Measurements from ENCODE around the gene PUS1.
A peak's percentile ranks its signal among the peaks of the same experiment; 100 is the strongest.
"Not testable (repeated sequence)": the region's sequence is repeated elsewhere in the genome, so short reads cannot be mapped to it uniquely, and the experiment has no call there.

PUS1 gene

DNA sequence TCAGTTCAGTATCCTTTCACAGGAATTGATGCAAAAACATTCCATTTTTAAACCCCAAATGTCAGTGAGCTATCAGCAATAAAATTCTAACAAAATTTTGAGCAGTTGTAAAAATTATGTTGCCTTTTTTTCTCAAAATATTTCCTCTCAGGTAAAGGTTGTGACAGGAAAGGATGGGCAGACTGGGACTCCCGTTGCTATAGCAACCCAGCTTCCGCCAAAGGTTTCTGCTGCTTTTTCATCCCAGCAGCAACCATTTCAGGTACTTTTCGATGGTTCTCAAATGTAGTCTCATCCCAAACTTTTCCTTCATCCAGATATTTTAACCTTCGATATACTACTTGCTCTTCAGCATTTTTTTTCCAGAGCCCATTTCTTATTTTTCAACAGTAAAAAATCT is 34.3 kb downstream of the PUS1 start:
- DNase-seq: no peak

DNA sequence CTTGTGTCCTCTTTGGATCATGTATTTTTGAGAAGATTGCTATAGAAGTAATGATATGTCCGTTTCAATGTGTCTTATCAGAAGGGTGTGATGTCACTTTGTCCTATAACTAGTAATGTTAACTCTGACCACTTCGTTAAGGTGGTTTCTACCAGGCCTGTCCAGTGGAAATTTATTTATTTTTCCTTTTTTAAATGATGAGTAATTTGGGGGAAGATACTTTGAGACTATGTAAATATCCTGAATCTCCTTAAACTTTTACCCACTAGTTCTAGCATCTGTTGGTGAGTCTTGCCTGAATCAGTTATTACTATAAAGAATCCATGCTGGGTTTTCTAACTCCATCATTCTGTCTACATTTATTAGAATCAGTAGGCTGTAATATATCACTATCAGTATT is 36.0 kb downstream of the PUS1 start:
- DNase-seq: peak; percentile 36

DNA sequence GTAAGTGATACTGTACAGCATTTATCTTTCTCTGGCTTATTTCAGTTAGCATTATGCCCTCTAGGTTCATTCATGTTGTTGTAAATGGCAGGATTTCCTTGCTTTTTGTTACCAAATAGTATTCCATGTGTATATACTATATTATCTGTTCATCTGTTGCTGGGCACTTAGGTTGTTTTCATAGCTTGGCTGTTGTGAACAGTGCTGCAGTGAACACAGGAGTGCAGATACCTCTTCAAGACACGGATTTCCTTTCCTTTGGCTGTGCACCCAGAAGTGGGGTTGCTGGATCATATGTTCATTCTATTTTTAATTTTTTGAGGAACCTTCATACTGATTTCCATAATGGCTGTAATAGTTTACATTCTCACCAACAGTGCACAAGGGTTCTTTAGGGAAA is 42.1 kb downstream of the PUS1 start:
- no peak for DNase-seq

DNA sequence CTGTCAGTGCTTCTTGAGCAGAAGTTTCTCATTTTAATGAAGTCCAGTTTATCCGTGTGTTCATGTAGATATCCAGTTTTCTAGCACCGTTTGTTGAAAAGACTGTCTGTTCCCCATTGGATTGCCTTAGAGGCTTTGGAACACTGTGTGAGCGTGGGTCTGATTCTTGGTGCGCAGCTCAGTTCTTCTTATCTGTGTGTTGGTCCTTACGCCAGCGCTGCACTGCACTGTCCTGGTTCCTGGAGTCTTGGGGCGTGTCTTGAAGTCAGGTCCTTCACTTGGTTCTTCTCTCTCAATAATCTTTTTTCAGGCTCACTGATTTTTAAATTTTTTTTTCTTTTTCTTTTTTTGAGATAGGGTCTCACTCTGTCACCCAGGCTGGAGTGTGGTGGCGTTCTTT is 46.2 kb downstream of the PUS1 start:
- no peak for DNase-seq

DNA sequence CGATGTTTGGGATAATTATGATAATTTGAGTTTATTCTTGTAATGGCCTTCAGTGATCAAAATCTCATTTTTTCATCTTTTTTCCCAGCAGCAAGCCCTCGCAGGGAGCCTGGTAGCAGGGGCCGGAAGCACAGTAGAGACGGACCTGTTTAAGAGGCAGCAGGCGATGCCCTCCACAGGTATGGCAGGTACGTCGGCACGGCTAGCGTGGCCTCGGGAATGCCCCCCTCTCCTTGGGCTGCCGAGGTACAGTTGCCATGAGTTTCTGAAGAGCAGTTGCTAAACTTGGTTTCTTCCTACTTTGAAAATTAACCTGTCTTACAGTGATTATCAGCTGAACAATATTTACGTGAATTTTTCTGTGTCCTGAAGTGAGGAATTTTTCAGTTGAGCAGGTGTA is 50.5 kb downstream of the PUS1 start:
- no peak for DNase-seq

DNA sequence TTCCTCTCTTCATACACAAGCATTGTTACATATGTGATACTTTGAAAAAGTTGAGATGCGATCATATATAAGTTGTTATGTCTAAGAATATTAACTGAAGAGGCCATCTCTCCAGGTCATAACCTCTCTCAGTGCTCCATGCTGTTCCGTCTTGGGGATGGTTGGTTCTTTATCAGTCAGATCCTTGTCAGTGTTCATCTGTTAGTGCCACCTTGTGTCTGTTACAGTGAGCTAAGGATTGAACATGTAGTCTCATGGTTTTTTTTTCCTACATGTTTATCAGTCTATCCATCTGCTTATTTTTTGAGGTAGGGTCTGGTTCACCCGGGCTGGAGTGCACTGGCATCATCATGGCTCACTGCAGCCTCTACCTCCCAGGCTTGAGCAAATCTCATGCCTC is 51.2 kb downstream of the PUS1 start:
- no peak for DNase-seq

DNA sequence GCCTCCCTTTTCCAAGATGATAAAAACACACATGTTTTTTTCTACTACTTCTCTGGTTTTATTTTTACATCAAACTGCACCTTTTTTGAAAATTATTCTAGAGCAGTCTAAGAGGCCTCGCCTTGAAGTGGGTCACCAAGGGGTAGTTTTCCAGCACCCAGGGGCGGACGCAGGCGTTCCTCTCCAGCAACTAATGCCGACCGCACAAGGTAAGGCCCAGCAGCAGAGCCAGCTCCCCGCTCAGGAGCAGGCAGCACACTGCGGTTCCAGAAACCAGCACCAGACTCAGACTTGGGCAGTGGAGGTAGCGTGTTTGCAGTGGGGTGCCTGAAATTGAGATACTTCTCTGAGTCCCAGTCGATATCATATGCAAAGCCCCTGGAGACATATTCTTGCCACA is 52.3 kb downstream of the PUS1 start:
- no peak for DNase-seq

DNA sequence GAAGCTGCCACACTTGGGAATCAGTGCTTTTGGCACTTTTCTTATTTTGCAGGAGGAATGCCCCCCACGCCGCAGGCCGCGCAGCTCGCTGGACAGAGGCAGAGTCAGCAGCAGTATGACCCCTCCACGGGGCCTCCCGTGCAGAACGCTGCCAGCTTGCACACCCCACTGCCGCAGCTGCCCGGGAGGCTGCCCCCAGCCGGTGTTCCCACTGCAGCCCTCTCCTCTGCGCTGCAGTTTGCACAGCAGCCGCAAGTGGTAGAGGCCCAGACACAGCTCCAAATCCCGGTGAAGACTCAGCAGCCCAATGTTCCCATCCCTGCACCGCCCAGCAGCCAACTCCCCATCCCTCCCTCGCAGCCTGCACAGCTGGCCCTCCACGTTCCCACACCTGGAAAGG is 53.0 kb downstream of the PUS1 start:
- DNase-seq: no peak

DNA sequence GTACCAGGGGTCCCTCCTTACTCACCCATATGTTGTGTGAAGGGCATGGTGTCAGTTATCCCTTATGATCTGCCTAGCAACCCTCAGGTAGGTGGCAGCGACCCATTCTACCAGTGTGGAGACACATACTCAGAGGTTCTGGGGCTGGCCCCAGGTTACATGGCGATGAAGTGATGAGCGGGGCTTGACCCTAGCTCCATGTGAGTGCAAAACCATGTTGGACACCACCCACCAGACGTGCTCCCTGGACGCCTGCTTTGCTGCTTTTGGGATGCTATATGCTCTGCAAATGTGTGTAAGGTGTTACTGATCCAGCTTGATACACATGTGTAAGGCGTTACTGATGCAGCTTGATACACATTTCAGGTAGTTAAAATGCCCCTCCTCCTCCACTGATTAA is 54.0 kb downstream of the PUS1 start:
- no peak for DNase-seq

DNA sequence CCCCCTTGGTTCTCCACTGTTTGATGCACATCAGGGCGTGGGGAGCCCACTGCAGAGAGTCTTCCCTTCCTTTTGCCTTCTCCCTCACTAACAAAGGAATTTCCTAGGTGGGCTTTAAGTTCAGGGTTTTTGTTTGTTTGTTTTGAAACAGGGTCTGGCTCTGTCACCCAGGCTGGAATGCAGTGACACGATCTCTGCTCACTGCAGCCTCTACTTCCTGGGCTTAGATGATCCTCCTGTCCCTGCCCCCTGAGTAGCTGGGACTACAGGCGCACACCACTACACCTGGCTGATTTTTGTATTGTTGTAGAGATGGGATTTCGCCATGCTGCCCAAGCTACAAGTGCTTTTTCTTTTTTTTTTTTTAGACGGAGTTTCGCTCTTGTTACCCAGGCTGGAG is 54.5 kb downstream of the PUS1 start:
- DNase-seq: no peak

DNA sequence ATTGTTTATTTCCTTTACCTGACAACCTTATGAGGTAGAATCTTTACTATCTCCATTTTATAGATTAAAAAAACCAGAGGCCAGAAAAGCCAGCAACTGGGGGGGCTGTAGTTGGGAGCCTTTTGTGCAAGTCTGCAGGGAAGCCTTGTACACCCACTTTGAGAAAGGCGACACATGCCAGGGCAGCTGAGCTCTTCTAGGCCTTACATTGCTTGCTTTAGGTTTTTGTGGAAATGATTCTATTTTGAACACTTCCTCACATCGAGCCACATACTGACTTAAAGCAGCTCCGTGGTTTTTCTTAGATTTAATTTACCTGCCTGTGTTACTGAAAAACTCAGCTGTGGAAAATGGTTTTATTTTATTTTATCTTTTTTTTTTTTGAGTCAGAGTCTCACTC is 55.3 kb downstream of the PUS1 start:
- no peak for DNase-seq

DNA sequence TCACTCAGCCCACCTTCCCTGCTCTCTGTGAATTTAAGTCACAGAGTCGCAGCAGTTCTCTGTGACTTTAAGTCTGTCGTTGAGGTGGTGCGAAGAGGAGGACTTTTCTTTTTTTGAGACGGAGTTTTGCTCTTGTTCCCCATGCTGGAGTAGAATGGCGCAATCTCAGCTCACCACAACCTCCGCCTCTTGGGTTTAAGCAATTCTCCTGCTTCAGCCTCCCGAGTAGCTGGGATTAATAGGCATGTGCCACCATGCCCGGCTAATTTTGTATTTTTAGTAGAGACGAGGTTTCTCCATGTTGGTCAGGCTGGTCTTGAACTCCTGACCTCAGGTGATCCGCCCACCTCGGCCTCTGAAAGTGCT is 56.4 kb downstream of the PUS1 start:
- DNase-seq: not testable (repeated sequence)

DNA sequence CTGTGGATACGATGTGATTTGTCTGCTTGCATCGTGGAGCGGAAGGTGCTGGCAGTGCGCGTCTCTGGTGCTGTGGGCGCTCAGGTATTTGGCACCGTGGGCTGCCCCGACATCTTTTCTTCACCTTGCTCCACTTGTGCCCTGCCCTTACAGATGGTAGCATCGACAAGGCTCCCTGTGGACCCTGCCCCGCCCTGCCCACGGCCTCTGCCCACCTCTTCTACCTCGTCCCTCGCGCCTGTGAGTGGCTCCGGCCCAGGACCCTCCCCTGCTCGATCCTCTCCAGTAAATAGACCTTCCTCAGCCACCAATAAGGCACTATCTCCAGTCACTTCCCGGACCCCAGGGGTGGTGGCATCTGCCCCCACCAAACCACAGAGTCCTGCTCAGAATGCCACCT is 57.3 kb downstream of the PUS1 start:
- DNase-seq: no peak

DNA sequence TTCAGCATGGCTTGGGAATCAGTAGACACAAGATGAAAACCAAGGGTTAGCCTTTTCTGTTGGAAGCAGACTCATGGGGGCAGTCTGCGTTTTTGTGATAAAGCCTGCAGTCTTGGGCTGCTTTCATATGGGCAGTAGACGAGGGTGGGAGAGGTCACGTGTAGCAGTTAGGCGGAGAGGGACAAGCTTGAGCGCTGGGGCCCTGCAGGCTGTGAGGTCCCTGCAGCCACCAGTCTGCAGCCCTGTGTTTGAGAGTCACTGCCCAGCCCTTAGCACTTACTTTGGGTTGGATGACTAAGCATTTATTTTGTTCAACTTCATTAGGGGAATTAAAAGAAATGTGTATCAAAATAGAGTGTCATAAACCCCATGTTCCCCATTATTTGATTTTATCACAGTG is 57.8 kb downstream of the PUS1 start:
- no peak for DNase-seq

DNA sequence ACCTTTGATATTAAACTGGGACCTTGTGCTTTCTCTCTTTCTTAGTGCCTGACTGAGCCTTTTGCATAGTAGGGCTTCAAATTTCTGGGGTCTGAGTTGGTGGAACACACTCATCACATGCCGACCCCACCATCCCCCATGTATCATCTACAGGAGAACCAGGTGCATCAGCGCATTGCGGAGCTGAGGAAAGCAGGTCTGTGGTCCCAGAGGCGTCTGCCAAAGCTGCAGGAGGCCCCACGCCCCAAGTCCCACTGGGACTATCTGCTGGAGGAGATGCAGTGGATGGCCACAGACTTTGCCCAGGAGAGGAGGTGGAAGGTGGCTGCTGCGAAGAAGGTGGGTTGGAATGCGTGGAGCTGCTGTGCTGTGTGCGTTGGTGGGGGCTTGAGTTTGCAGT is 58.5 kb downstream of the PUS1 start:
- DNase-seq: no peak

DNA sequence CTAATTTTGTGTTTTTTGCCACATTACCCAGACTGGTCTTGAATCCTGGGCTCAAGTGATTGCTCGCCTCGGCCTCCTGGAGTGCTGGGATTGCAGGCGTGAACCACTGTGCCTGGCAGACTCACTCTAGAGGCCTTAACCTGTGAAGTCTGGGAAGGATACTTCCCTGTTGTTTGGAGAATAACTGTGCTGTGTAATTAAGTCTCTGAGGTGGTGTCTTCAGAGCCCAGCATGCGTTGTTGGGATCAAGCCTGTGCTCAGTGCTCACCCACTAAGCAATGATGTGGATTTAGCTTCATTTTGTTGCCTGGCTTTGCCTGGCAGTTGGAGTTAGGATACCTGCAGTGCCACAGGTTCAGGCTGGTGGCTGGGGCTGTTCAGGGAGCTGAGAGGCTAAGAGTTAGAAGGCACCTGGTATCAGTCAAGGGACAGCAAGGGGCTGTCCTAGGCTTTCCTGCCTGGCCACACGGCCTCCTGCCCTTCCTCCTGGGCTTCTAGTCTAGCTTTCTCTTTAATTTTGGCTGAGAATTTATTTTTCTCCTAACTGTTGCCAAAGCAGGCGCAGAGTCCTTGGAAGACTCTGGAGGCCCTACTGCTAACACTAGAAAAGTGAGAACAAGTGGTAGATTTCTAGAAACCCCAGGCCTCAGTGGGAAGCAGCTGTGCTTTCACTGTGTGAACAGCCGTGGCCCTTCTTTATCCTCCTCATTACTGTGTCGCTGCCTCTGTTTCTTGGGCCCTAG is 59.1 kb downstream of the PUS1 start:
- DNase-seq: no peak

DNA sequence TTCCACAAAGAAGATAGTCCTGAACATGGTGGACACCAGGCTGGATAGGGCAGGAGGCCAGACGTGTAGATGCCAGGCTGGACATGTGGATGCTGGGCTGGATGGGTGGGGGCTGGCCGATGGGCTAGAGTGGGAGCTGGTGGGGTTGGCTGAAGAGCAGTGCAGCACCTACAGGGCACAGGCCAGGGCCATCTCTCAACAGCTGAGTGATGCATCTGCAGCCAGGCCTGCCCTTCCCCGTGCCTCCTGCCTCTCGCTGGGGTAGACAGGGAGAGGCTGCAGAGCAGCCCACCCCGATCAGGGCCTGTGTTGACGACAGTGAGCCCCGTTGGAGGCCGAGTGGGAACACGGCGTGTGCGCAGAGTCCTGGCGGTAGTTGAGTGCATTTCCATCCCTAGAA is 59.9 kb downstream of the PUS1 start:
- DNase-seq: no peak

DNA sequence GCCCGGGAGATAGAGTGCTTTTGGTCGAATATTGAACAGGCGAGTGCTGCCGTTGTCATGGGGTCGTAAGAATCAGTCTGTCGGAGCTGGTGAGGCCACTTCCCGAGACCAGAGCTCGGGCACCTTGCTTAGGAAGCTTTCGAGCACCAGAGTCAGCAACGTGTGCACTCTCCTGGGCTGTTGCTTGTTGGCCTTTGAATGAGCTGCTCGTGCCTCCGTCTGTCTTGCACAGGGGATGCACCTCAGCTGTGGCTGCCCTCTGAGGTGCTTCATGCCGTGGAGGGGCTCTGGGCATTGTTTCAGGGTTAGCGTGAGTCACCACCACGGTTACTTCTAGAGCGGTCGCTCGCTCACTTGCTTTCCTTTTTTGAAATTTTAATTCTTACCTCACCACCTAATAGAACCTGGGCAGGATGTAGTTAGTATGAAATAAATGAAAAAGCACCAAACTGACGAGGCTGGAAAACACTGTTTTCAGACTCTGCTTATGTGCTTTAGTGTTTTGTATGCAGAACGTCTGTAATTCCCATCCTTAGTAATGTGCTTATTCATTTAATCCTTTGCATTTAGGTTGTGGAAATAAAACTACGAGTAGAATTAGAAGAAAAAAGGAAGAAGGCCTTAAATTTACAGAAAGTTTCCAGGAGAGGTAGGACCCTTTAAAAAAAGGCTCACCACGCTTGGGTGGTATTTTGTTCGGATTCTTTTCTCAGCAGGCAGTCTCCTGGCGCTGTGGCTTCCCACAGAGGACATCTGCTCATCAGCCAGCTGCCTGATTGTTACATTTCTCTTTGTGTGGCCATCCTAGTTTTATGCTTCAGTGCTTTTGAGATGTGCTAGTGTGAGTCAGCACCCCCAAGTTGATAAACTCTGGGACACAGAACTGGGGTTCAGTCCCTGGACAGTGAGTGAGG is 61.2 kb downstream of the PUS1 start:
- DNase-seq: no peak

DNA sequence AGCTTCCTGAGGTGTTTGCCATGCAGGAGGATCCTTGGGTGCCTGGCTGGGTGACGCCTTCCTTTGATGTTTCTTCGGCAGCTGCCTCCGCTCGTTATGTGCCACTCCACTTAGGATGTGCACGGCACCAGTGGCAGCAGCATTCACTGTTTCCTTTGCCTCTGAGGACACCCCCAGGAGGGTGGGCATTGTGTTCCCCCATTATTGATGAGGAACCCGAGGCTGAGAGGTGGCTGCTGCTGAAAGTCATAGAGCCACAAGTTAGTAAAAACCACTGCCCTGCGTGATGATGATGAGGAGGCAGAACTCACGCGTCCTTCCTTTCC is 61.9 kb downstream of the PUS1 start:
- no peak for DNase-seq

DNA sequence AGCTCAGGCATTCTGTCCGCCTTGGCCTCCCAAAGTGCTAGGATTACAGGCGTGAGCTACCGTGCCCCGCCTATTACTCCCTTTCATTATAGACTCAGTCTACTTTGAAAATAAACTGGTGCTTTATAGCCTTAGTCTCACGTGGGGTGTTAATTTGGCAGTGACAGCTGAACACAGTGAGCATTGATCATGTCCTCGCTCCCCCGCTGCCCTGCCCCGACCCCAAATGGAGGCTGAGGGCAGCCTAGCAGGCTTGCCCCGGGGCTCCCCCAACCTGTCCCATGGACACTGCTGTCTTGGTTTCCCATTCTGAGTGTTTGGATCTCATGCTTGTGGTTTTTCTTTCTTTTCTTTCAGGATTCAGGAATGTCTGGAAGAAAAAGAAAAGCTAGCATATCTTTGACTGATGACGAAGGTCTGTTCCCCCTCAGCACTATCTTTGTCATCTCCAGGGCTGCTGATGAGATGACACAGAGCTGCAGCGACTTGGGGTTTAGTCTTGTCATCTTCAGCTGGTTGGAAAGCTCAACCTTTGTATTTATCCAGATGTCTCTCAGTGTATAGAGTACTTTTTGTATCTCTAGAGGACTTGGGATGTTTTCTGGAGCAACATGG is 62.8 kb downstream of the PUS1 start:
- no peak for DNase-seq

DNA sequence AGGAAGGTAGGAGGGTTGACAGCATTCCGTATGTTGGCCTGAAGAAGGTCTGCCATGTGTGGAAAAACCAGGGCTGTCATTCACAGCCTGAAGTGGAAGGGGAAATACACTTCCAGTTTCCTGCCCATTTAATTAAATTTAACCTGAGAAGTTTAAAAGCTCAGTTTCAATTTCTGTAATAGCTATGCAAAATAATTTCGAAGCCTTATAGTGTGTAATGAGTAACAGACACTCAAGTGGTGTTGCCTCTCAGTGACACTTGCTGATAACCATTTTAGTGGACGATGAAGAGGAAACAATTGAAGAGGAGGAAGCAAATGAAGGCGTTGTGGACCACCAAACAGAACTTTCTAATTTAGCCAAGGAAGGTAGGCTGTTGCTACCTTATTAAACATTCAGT is 65.5 kb downstream of the PUS1 start:
- DNase-seq: no peak
